Measurements from ENCODE around the gene VAT1. TPM values are rescaled to one million over a fixed set of nuclear protein-coding genes. Genes with fewer than 3 reads are reported as not detected.

Gene VAT1
- total RNA-seq, 1 donor from 2014 or later, result 439 TPM

DNA sequence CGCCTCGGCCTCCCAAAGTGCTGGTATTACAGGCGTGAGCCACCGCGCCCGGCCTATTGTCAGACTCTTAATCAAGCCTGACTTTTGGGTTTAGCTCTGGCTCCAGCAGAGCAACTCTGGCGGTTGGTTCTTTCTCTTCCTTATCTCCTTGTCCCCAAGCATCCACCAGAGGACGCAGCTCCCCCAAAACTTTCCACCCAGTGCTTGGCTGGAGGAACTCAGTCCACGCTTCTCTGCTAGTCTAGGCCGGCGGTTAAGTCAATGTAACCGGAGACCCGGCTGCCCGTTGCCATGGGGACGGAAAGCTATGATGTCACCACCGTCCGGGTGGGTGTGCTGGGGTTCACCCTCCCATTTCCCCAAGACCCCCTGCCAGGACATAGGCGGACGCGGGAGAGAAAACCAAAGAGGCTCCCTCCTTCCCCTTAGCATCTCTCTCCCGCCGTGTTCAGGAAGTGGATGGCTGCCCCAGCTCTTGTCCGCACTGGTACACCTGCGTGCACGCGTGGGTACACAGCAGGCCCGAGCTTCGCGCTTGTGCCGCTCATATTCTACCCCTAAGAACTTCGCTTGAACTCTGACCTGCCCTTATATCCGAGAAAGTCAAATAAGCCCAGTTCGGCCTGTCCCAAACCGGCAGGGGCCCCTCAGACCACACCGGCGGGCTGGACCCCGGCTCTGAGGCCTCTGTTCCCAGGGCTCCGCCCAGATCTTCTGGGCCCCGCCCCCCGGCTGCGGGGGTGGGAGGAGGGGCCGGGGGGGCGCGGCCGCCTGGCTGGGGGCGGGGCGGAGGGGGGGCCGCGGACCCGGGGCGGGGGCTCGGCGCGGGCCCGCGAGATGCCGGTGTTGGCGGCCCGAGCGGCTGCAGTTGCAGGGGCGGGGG, 2.5 kb upstream of the VAT1 start, which contains the start of gene RND2:
Gene RND2, plus strand, starts transcription at position 825 of the 883 bp plus-strand sequence. CDS start 117 bp downstream, outside the sequence.
- Mint-ChIP-seq H3K9me3 (ENCODE audit: unreplicated experiment) (no peaks in the 10 kb centered on the region), H3K4me1 (ENCODE audit: unreplicated experiment) (peaks cover 28% of the 10 kb centered on the region), H3K27ac (ENCODE audit: unreplicated experiment) (peak within 1 kb of the TSS; percentile 94), H3K4me3 (ENCODE audit: unreplicated experiment) (peak within 1 kb of the TSS; percentile 90), H3K27me3 (ENCODE audit: unreplicated experiment) (no peaks in the 10 kb centered on the region), H3K36me3 (ENCODE audit: unreplicated experiment) (no peaks in the 10 kb centered on the region)
- TF ChIP-seq, protein P1, sequence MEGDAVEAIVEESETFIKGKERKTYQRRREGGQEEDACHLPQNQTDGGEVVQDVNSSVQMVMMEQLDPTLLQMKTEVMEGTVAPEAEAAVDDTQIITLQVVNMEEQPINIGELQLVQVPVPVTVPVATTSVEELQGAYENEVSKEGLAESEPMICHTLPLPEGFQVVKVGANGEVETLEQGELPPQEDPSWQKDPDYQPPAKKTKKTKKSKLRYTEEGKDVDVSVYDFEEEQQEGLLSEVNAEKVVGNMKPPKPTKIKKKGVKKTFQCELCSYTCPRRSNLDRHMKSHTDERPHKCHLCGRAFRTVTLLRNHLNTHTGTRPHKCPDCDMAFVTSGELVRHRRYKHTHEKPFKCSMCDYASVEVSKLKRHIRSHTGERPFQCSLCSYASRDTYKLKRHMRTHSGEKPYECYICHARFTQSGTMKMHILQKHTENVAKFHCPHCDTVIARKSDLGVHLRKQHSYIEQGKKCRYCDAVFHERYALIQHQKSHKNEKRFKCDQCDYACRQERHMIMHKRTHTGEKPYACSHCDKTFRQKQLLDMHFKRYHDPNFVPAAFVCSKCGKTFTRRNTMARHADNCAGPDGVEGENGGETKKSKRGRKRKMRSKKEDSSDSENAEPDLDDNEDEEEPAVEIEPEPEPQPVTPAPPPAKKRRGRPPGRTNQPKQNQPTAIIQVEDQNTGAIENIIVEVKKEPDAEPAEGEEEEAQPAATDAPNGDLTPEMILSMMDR (IDR thresholded peaks at IDR 0.05), result peak; percentile 82
- DNase-seq (ENCODE audit: extremely low spot score, unreplicated experiment), result peak; percentile 96

DNA sequence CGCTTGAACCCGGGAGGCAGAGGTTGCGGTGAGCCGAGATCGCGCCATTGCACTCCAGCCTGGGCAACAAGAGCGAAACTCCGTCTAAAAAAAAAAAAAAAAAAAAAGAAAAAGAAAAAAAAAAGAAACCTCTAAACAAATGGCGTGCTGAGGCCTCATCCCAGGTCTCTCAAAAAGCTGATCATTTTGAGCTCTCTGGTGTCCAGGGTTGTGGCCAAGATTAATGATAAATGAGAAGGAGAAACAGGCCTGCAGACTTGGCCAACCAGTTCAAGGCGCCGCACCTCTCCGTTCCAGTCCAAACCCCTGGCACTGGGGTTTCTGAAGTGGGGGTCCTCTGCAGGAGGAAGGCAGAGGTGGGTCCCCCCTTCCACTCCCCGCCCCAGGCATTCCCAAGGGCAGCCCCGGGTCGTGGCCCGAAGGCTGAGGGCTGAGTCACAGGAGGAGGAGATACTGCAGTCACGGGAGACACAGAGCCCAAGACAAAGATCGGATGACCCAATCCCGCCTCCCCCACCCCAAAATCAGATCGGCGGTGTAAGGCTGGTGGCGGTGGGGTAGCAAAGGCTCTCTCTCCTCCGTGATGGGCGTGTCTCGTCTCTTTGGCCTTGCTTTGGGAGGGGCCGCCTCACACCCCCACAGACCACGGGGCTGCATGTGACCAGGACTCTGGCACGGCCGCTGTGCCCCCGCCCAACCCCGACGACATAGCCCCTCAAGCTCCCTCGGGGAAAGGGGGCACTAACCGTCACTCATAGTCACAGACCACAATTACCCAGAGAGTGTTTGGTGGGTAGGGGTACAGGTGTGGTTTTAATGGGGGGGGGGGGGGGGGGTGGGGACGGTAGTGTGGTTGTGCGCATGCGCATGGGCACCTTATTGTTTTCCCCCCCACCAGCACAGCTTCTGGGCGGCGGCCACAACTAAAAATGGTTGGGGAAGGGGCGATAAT, 1.1 kb downstream of the VAT1 start:
- TF ChIP-seq, protein P1 (IDR thresholded peaks at IDR 0.05), result no peak
- Mint-ChIP-seq H3K9me3 (ENCODE audit: unreplicated experiment) (no peaks in the 10 kb centered on the region), H3K36me3 (ENCODE audit: unreplicated experiment) (peaks cover 14% of the 10 kb centered on the region), H3K27me3 (ENCODE audit: unreplicated experiment) (no peaks in the 10 kb centered on the region), H3K4me3 (ENCODE audit: unreplicated experiment) (peak overlapping the region; percentile 94), H3K27ac (ENCODE audit: unreplicated experiment) (peak overlapping the region; percentile 96), H3K4me1 (ENCODE audit: unreplicated experiment) (peaks cover 31% of the 10 kb centered on the region)
- DNase-seq (ENCODE audit: extremely low spot score, unreplicated experiment), result no peak

DNA sequence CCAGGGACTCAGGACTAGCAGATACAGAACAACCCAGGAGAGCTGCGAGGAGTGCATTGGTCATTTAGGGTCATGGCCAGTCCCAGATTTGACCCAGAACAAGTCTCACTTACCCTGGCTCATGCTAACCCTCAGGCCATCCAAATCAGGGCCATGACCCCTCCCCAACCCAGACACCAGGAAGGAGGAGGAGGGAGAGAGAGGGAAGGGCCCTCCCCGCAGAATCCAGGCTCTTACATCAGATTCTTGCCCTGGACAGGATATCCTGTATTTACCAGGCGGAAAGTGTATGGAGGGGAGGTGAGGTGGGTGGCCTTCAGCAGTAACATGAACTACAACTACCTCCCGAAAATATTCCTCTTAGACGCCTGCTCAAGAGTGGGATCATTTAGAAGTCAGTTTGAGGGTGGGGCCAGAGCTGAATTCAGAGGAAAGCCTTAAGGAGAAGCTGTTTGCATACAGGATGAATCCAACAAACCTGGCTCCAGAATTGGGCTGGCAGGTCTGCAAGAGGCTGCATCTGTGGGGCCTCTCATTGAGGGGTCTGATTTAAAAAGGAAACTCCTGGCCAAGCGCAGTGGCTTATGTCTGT, 2.1 kb downstream of the VAT1 start:
- Mint-ChIP-seq H3K27ac (ENCODE audit: unreplicated experiment) (peak overlapping the region; percentile 83), H3K36me3 (ENCODE audit: unreplicated experiment) (peaks cover 19% of the 10 kb centered on the region), H3K9me3 (ENCODE audit: unreplicated experiment) (no peaks in the 10 kb centered on the region), H3K4me1 (ENCODE audit: unreplicated experiment) (peaks cover 35% of the 10 kb centered on the region), H3K4me3 (ENCODE audit: unreplicated experiment) (peak overlapping the region; percentile 94), H3K27me3 (ENCODE audit: unreplicated experiment) (no peaks in the 10 kb centered on the region)
- TF ChIP-seq, protein P1 (IDR thresholded peaks at IDR 0.05), result no peak
- no peak for DNase-seq (ENCODE audit: extremely low spot score, unreplicated experiment)

- peak overlapping the region; percentile 83 for H3K27ac Mint-ChIP-seq (ENCODE audit: unreplicated experiment)
- peak overlapping the region; percentile 94 for H3K4me3 Mint-ChIP-seq (ENCODE audit: unreplicated experiment)
- no peak for DNase-seq (ENCODE audit: extremely low spot score, unreplicated experiment)
- H3K9me3 Mint-ChIP-seq (ENCODE audit: unreplicated experiment), result no peaks in the 10 kb centered on the region
- H3K27me3 Mint-ChIP-seq (ENCODE audit: unreplicated experiment), result no peaks in the 10 kb centered on the region
- H3K36me3 Mint-ChIP-seq (ENCODE audit: unreplicated experiment), result peaks cover 23% of the 10 kb centered on the region
- peaks cover 34% of the 10 kb centered on the region for H3K4me1 Mint-ChIP-seq (ENCODE audit: unreplicated experiment)
- TF ChIP-seq, protein P1 (IDR thresholded peaks at IDR 0.05), result no peak
Observed at GRCh38 chr17:43019418-43019817, 2.8 kb downstream of the VAT1 start.

Data from osteocyte (in vitro differentiated cells).